ENCODE results near the gene RUNX1. TPM values are rescaled to one million over a fixed set of nuclear protein-coding genes. Genes with fewer than 3 reads are reported as not detected.
"Not testable (repeated sequence)": the region's sequence is repeated elsewhere in the genome, so short reads cannot be mapped to it uniquely, and the experiment has no call there.

The RUNX1 gene
- polyA plus RNA-seq, 1 of the 3 experiments (the other 2 are of a cell fraction): 17.1 TPM

DNA sequence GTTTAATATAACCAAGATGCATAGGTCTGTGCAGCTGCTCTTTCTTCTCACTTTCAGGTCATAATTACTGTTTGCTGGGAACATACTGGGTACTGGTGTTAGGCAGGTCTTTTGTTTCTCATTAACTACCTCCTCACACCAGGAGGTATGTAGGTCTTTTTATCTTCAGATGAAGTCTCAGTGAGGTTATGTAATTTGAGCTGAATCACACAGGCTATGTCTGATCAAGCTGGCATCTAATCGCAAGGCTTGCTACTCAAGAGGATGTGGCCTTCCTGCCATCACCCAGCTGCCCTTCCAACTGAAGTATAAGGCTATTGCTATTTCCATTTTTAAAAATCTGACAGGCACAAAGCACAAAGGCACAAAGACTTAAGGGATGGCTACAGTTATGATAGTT lies 96.4 kb downstream of the RUNX1 start:
- H2AFZ ChIP-seq (ENCODE audit: low read depth): no peak overlapping the region
- no peaks in the 10 kb centered on the region for H3K9me2 ChIP-seq
- CTCF ChIA-PET: interaction anchor here (0.7 to 1.8 kb wide), 2 partner anchors 11 to 25 kb away, joined by 3 to 6 read pairs; no protein-coding TSS in a partner anchor
- no peaks in the 10 kb centered on the region for H3K9me3 ChIP-seq
- no peak overlapping the region for H3K4me3 ChIP-seq (ENCODE audit: low read depth in 2 of 2, low read length in 1 of 2)
- H3K9ac ChIP-seq: no peak overlapping the region
- H3K36me3 ChIP-seq (replicated peaks in 1 of 2; ENCODE audit: control insufficient read depth in 1 of 2, insufficient read depth in 2 of 2, low read length in 1 of 2): no peaks in the 10 kb centered on the region
- H3K27me3 ChIP-seq (ENCODE audit: insufficient read depth): no peaks in the 10 kb centered on the region
- POLR2A ChIA-PET: no interaction called here
- H3K27ac ChIP-seq (ENCODE audit: low read depth in 2 of 2, low read length in 1 of 2): no peak overlapping the region
- no peaks in the 10 kb centered on the region for H3K4me1 ChIP-seq (ENCODE audit: control insufficient read depth in 1 of 2, insufficient read depth in 2 of 2, low read depth in 1 of 2, low read length in 1 of 2)
- H3K4me2 ChIP-seq: no peak overlapping the region
- DNase-seq: no peak
- H4K20me1 ChIP-seq (ENCODE audit: insufficient read depth): no peaks in the 10 kb centered on the region
- 100% methylated on average over 1 of the region's 1 CpG for WGBS (ENCODE audit: low lambda C conversion rate)
- H3K79me2 ChIP-seq (ENCODE audit: insufficient read depth): no peaks in the 10 kb centered on the region
- H3F3A ChIP-seq (replicated peaks; ENCODE audit: insufficient read depth): no peaks in the 10 kb centered on the region
- TF ChIP-seq, protein P1, sequence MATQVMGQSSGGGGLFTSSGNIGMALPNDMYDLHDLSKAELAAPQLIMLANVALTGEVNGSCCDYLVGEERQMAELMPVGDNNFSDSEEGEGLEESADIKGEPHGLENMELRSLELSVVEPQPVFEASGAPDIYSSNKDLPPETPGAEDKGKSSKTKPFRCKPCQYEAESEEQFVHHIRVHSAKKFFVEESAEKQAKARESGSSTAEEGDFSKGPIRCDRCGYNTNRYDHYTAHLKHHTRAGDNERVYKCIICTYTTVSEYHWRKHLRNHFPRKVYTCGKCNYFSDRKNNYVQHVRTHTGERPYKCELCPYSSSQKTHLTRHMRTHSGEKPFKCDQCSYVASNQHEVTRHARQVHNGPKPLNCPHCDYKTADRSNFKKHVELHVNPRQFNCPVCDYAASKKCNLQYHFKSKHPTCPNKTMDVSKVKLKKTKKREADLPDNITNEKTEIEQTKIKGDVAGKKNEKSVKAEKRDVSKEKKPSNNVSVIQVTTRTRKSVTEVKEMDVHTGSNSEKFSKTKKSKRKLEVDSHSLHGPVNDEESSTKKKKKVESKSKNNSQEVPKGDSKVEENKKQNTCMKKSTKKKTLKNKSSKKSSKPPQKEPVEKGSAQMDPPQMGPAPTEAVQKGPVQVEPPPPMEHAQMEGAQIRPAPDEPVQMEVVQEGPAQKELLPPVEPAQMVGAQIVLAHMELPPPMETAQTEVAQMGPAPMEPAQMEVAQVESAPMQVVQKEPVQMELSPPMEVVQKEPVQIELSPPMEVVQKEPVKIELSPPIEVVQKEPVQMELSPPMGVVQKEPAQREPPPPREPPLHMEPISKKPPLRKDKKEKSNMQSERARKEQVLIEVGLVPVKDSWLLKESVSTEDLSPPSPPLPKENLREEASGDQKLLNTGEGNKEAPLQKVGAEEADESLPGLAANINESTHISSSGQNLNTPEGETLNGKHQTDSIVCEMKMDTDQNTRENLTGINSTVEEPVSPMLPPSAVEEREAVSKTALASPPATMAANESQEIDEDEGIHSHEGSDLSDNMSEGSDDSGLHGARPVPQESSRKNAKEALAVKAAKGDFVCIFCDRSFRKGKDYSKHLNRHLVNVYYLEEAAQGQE (IDR thresholded peaks at IDR 0.05; ENCODE audit: low read depth, low read length): no peak
- TF ChIP-seq ELF1 (IDR thresholded peaks at IDR 0.05) (no peak), CHD2 (IDR thresholded peaks at IDR 0.05; ENCODE audit: low read length, partially characterized antibody) (no peak), FOSL2 (IDR thresholded peaks at IDR 0.05; ENCODE audit: borderline replicate concordance, low read depth) (no peak), GABPA (IDR thresholded peaks at IDR 0.05; ENCODE audit: low read depth) (no peak), EP300 (IDR thresholded peaks at IDR 0.05; ENCODE audit: borderline replicate concordance in 1 of 2, low read depth in 1 of 2, low read length in 1 of 2) (no peak), FOXM1 (IDR thresholded peaks at IDR 0.05; ENCODE audit: low read depth) (no peak)

DNA sequence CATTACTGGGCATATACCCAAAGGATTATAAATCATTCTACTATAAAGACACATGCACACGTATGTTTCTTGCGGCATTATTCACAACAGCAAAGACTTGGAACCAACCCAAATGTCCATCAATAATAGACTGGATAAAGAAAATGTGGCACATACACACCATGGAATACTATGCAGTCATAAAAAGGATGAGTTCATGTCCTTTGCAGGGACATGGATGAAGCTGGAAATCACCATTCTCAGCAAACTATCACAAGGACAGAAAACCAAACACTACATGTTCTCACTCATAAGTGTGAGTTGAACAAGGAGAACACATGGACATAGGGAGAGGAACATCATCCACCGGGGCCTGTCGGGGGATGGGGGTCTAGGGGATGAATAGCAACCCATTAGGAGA lies 97.2 kb downstream of the RUNX1 start:
- H3K79me2 ChIP-seq (ENCODE audit: insufficient read depth); H3K9me3 ChIP-seq; POLR2A ChIA-PET; H3K9ac ChIP-seq; H2AFZ ChIP-seq (ENCODE audit: low read depth); H3K27ac ChIP-seq (ENCODE audit: low read depth in 2 of 2, low read length in 1 of 2); H3K9me2 ChIP-seq; H3K36me3 ChIP-seq (replicated peaks in 1 of 2; ENCODE audit: control insufficient read depth in 1 of 2, insufficient read depth in 2 of 2, low read length in 1 of 2); H4K20me1 ChIP-seq (ENCODE audit: insufficient read depth); H3K4me1 ChIP-seq (ENCODE audit: control insufficient read depth in 1 of 2, insufficient read depth in 2 of 2, low read depth in 1 of 2, low read length in 1 of 2); H3K4me3 ChIP-seq (ENCODE audit: low read depth in 2 of 2, low read length in 1 of 2); DNase-seq; H3K27me3 ChIP-seq (ENCODE audit: insufficient read depth); H3F3A ChIP-seq (replicated peaks; ENCODE audit: insufficient read depth); H3K4me2 ChIP-seq: not testable (repeated sequence)
- 95% methylated on average over 4 of the region's 4 CpGs for WGBS (ENCODE audit: low lambda C conversion rate)
- CTCF ChIA-PET: interaction anchor here (1.8 kb wide), 1 partner anchor 10 kb away, joined by 6 read pairs; no protein-coding TSS in a partner anchor

DNA sequence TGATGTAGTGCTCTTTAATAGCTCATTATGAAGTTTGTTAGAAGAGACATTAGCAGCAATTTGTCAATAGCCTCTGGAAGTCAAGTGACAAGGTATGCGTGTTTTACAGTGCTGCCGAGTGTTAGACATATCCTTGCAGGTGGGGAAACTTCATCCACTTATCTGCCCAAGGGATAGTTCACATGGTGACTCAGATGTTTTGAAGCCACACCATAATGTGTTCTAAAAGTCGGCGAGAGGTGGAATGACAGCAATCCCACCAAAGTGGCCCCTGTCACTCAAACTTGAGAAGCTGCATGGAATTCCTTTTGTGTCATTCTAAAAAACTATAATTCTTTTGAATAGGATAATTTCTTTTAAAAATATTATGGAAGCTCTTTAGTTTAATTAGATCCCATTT lies 98.1 kb downstream of the RUNX1 start:
- Histone ChIP-seq H3K4me3 (ENCODE audit: low read depth in 2 of 2, low read length in 1 of 2) (no peak overlapping the region), H3K36me3 (replicated peaks in 1 of 2; ENCODE audit: control insufficient read depth in 1 of 2, insufficient read depth in 2 of 2, low read length in 1 of 2) (no peaks in the 10 kb centered on the region), H3K27me3 (ENCODE audit: insufficient read depth) (no peaks in the 10 kb centered on the region), H3K4me1 (ENCODE audit: control insufficient read depth in 1 of 2, insufficient read depth in 2 of 2, low read depth in 1 of 2, low read length in 1 of 2) (no peaks in the 10 kb centered on the region), H3K27ac (ENCODE audit: low read depth in 2 of 2, low read length in 1 of 2) (no peak overlapping the region), H2AFZ (ENCODE audit: low read depth) (no peak overlapping the region), H3F3A (replicated peaks; ENCODE audit: insufficient read depth) (no peaks in the 10 kb centered on the region), H3K9ac (no peak overlapping the region), H3K9me3 (no peaks in the 10 kb centered on the region), H4K20me1 (ENCODE audit: insufficient read depth) (no peaks in the 10 kb centered on the region), H3K9me2 (no peaks in the 10 kb centered on the region), H3K79me2 (ENCODE audit: insufficient read depth) (no peaks in the 10 kb centered on the region), H3K4me2 (no peak overlapping the region)
- DNase-seq: no peak
- ChIA-PET CTCF (no interaction called here), POLR2A (no interaction called here)
- 84% methylated on average over 4 of the region's 4 CpGs for WGBS (ENCODE audit: low lambda C conversion rate)
- TF ChIP-seq TAF1 (IDR thresholded peaks at IDR 0.05; ENCODE audit: borderline replicate concordance, low read depth, low read length): no peak
- no peak for TF ChIP-seq GATA2 (CRISPR knock-in tag; IDR thresholded peaks at IDR 0.05)
- TF ChIP-seq, protein P2, sequence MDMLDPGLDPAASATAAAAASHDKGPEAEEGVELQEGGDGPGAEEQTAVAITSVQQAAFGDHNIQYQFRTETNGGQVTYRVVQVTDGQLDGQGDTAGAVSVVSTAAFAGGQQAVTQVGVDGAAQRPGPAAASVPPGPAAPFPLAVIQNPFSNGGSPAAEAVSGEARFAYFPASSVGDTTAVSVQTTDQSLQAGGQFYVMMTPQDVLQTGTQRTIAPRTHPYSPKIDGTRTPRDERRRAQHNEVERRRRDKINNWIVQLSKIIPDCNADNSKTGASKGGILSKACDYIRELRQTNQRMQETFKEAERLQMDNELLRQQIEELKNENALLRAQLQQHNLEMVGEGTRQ (IDR thresholded peaks at IDR 0.05; ENCODE audit: borderline replicate concordance, low read depth, low read length): no peak
- TF ChIP-seq, protein P3, sequence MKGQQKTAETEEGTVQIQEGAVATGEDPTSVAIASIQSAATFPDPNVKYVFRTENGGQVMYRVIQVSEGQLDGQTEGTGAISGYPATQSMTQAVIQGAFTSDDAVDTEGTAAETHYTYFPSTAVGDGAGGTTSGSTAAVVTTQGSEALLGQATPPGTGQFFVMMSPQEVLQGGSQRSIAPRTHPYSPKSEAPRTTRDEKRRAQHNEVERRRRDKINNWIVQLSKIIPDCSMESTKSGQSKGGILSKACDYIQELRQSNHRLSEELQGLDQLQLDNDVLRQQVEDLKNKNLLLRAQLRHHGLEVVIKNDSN (IDR thresholded peaks at IDR 0.05; ENCODE audit: borderline replicate concordance, low read depth): no peak
- no peak for TF ChIP-seq POLR2AphosphoS5 (IDR thresholded peaks at IDR 0.05; ENCODE audit: low read depth, low read length)
- no peak for TF ChIP-seq FOSL2 (IDR thresholded peaks at IDR 0.05; ENCODE audit: borderline replicate concordance, low read depth)
- TF ChIP-seq FOXM1 (IDR thresholded peaks at IDR 0.05; ENCODE audit: low read depth): no peak
- TF ChIP-seq YY1 (IDR thresholded peaks at IDR 0.05; ENCODE audit: low read depth): no peak
- TF ChIP-seq, protein P4, sequence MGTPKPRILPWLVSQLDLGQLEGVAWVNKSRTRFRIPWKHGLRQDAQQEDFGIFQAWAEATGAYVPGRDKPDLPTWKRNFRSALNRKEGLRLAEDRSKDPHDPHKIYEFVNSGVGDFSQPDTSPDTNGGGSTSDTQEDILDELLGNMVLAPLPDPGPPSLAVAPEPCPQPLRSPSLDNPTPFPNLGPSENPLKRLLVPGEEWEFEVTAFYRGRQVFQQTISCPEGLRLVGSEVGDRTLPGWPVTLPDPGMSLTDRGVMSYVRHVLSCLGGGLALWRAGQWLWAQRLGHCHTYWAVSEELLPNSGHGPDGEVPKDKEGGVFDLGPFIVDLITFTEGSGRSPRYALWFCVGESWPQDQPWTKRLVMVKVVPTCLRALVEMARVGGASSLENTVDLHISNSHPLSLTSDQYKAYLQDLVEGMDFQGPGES (IDR thresholded peaks at IDR 0.05; ENCODE audit: low read depth, low read length): no peak
